CD14-positive monocyte (primary cell): ENCODE data around the gene COLQ. TPM values are rescaled to one million over a fixed set of nuclear protein-coding genes. Genes with fewer than 3 reads are reported as not detected.

Experiments used
- DNase-seq, 3 donors: peaks; one replicate each; pipeline ENCODE4 v3.0.0-alpha.2; 2011 to 2022
- H2AFZ ChIP-seq: 2 replicates; pipeline ENCODE4 v1.6.0; 2012; ENCODE audit warnings: mild to moderate bottlenecking, low read depth, low read length, inconsistent platforms; ENCODE audit not compliant: insufficient read depth, poor library complexity, severe bottlenecking
- H3K27ac ChIP-seq, 2 donors: 1 replicate in 1 of 2; 2 replicates in 1 of 2; pipeline ENCODE4 v1.5.1; 2012 to 2013; ENCODE audit warnings: low read length in 2 of 2, control low read depth in 1 of 2, inconsistent platforms in 1 of 2, low read depth in 1 of 2, mild to moderate bottlenecking in 1 of 2
- H3K27me3 ChIP-seq, 2 donors: one replicate each; pipeline versions ENCODE4 v1.6.0 to v1.6.1; 2011 to 2013; ENCODE audit warnings: low read length in 2 of 2; ENCODE audit not compliant: control insufficient read depth in 2 of 2, insufficient read depth in 2 of 2
- H3K36me3 ChIP-seq, 2 donors: replicated peaks in 1 of 2; 1 replicate in 1 of 2; 2 replicates in 1 of 2; pipeline versions ENCODE4 v1.5.1 to v1.6.1; 2012 to 2013; ENCODE audit warnings: low read length in 2 of 2, control low read depth in 1 of 2, inconsistent platforms in 1 of 2, mild to moderate bottlenecking in 1 of 2; ENCODE audit not compliant: insufficient read depth in 2 of 2, control insufficient read depth in 1 of 2
- H3K4me1 ChIP-seq, 2 donors: 1 replicate in 1 of 2; 2 replicates in 1 of 2; pipeline versions ENCODE4 v1.5.1 to v1.6.1; 2012 to 2013; ENCODE audit warnings: low read length in 2 of 2, control low read depth in 1 of 2, inconsistent platforms in 1 of 2, mild to moderate bottlenecking in 1 of 2, moderate library complexity in 1 of 2; ENCODE audit not compliant: insufficient read depth in 2 of 2, control insufficient read depth in 1 of 2
- H3K4me2 ChIP-seq: replicated peaks from 2 replicates; pipeline ENCODE3; 2012; ENCODE audit warnings: low read length, moderate library complexity, mild to moderate bottlenecking; ENCODE audit not compliant: poor library complexity, severe bottlenecking; ENCODE audit errors: extremely low read depth
- H3K4me3 ChIP-seq, 3 experiments: fragments of 200-600 bp in 1 of 3; sonication (generic) in 1 of 3; replicated peaks in 1 of 3; 1 replicate in 2 of 3; 2 replicates in 1 of 3; pipeline ENCODE4 v1.5.1; 2011 to 2013; ENCODE audit warnings: low read length in 3 of 3, mild to moderate bottlenecking in 3 of 3, control low read depth in 2 of 3, low read depth in 2 of 3, inconsistent platforms in 1 of 3, moderate library complexity in 1 of 3
- H3K79me2 ChIP-seq: 2 replicates; pipeline ENCODE4 v1.6.0; 2012; ENCODE audit warnings: mild to moderate bottlenecking, control low read depth, inconsistent platforms, low read length, moderate library complexity; ENCODE audit not compliant: insufficient read depth
- H3K9ac ChIP-seq: 2 replicates; pipeline ENCODE4 v1.6.0; 2017; ENCODE audit warnings: low read length, mild to moderate bottlenecking; ENCODE audit not compliant: insufficient read depth, poor library complexity, severe bottlenecking
- H3K9me3 ChIP-seq, 2 donors: replicated peaks in 1 of 2; 1 replicate in 1 of 2; 2 replicates in 1 of 2; pipeline versions ENCODE4 v1.5.1 to v1.6.1; 2012 to 2013; ENCODE audit warnings: low read length in 2 of 2, control low read depth in 1 of 2; ENCODE audit not compliant: control insufficient read depth in 1 of 2, insufficient read depth in 1 of 2
- H4K20me1 ChIP-seq: 2 replicates; pipeline ENCODE4 v1.6.0; 2012; ENCODE audit warnings: mild to moderate bottlenecking, low read length, control low read depth, moderate library complexity; ENCODE audit not compliant: insufficient read depth
- H3K27ac Mint-ChIP-seq, 7 donors: one replicate each; pipeline ENCODE4 v1.8.0; 2020; ENCODE audit warnings: mild to moderate bottlenecking in 7 of 7, mixed read lengths in 7 of 7, moderate library complexity in 6 of 7, inconsistent platforms in 2 of 7
- H3K27me3 Mint-ChIP-seq, 3 donors: one replicate each; pipeline ENCODE4 v1.8.0; 2021 to 2022; ENCODE audit warnings: low read depth in 3 of 3, mild to moderate bottlenecking in 3 of 3, mixed read lengths in 3 of 3, moderate library complexity in 3 of 3, inconsistent platforms in 1 of 3
- H3K36me3 Mint-ChIP-seq, 2 donors: one replicate each; pipeline ENCODE4 v1.8.0; 2020; ENCODE audit warnings: mixed read lengths in 2 of 2, inconsistent platforms in 1 of 2, mild to moderate bottlenecking in 1 of 2
- H3K4me1 Mint-ChIP-seq: one replicate; pipeline ENCODE4 v1.8.0; 2020; ENCODE audit warnings: mild to moderate bottlenecking, mixed read lengths
- H3K4me3 Mint-ChIP-seq, 2 donors: one replicate each; pipeline ENCODE4 v1.8.0; 2020; ENCODE audit warnings: mild to moderate bottlenecking in 2 of 2, mixed read lengths in 2 of 2, moderate library complexity in 1 of 2
- H3K9me3 Mint-ChIP-seq, 7 donors: one replicate each; pipeline ENCODE4 v1.8.0; 2020 to 2022; ENCODE audit warnings: mixed read lengths in 7 of 7, mild to moderate bottlenecking in 6 of 7, moderate library complexity in 6 of 7, inconsistent platforms in 2 of 7
- CTCF ChIP-seq: fragments of 200-600 bp; IDR thresholded peaks from one replicate; pipeline ENCODE4 v1.8.0; 2022; ENCODE audit warnings: antibody characterized with exemption, mild to moderate bottlenecking
- WGBS: methylation state at CpG from one replicate; pipeline ENCODE4 v1.1.5; 2013; ENCODE audit warnings: missing lambda C conversion rate; ENCODE audit not compliant: insufficient coverage; 5-methylcytosine and 5-hydroxymethylcytosine counted together
- intact Hi-C, 2 donors: fragments of 100-400 bp; cut with micrococcal nuclease; formaldehyde crosslinking; loops; one replicate each; pipeline versions ENCODE4 v1.15.0 to v1.15.1; 2023
- polyA plus RNA-seq, 3 donors: library from polyadenylated mRNA; depleted of rRNA in 1 of 3; unstranded in 2 of 3; stranded (reverse) in 1 of 3; fragments of 300-500 nt in 2 of 3; fragments of >200 nt in 1 of 3; fragmentation: Illumina TruSeq in 2 of 3; gene quantifications; 1 replicate in 2 of 3; 2 replicates in 1 of 3; pipeline ENCODE4 v1.2.3, GENCODE V29; 2012 to 2021

COLQ gene
- polyA plus RNA-seq, 3 donors: 0.23 to 1.9 (median 0.73) TPM

DNA sequence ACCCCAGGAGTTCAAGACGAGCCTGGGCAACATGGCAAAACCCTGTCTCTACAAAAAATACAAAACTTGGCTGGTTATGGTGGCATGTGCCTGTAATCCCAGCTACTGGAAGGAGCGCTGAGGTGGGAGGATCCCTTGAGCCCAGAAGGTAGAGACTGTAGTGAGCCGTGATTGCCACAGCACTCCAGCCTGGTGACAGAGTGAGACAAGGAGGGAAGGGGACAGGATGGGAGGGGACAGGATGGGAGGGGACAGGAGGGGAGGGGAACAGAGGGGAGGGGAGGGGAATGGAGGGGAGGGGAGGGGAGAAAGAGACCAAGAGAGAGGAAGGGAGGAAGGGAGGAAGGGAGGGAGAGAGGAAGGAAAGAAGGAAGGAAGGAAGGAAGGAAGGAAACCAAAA is 11.0 kb downstream of the COLQ start:
- no peak for TF ChIP-seq CTCF
- H3K79me2 ChIP-seq: no peaks in the 10 kb centered on the region
- Mint-ChIP-seq H3K4me3 (no peak overlapping the region), H3K27ac (no peak overlapping the region), H3K9me3 (no peaks in the 10 kb centered on the region), H3K4me1 (peaks cover 16% of the 10 kb centered on the region), H3K36me3 (peaks cover 0 to 2% of the 10 kb centered on the region in 2 donors), H3K27me3 (peaks cover 0 to 3% (median 0%) of the 10 kb centered on the region in 3 donors)
- intact Hi-C loops: no loop called here
- no peak overlapping the region for H3K27ac ChIP-seq
- no peak overlapping the region for H3K4me3 ChIP-seq
- 100% methylated on average over 2 of the region's 3 CpGs for WGBS
- no peak for DNase-seq
- no peak overlapping the region for H2AFZ ChIP-seq
- H3K36me3 ChIP-seq: no peaks in the 10 kb centered on the region
- H3K4me2 ChIP-seq: no peak overlapping the region
- H3K4me1 ChIP-seq: peaks cover 0 to 3% of the 10 kb centered on the region in 2 donors
- H4K20me1 ChIP-seq: no peaks in the 10 kb centered on the region
- no peaks in the 10 kb centered on the region for H3K27me3 ChIP-seq
- H3K9ac ChIP-seq: no peak overlapping the region
- H3K9me3 ChIP-seq: no peaks in the 10 kb centered on the region

DNA sequence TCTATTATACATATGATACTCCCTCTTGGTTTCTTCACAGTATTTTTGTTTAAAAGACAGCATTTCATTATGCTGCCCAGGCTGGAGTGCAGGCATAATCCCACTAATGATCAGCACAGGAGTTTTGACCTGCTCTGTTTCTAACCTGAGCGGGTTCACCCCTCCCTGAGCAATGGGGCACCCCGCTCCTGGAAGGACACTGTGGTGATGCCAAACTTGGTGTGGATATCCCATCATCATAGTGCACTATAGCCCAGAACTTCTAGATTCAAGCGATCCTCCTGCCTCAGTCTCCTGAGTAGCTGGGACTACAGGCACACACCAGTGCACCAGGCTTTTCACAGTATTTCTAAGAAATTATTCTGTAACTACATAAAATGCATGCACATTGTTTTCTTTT is 14.9 kb downstream of the COLQ start:
- Histone ChIP-seq H3K4me1 (no peaks in the 10 kb centered on the region), H3K36me3 (no peaks in the 10 kb centered on the region), H4K20me1 (no peaks in the 10 kb centered on the region), H3K4me3 (no peak overlapping the region), H3K27ac (no peak overlapping the region), H3K27me3 (no peaks in the 10 kb centered on the region), H3K4me2 (no peak overlapping the region), H2AFZ (no peak overlapping the region), H3K9ac (no peak overlapping the region), H3K9me3 (no peaks in the 10 kb centered on the region), H3K79me2 (no peaks in the 10 kb centered on the region)
- Mint-ChIP-seq H3K36me3 (no peaks in the 10 kb centered on the region), H3K4me1 (peaks cover 6% of the 10 kb centered on the region), H3K27me3 (peaks cover 0 to 1% (median 0%) of the 10 kb centered on the region in 3 donors), H3K27ac (no peak overlapping the region), H3K4me3 (no peak overlapping the region), H3K9me3 (peaks cover 0 to 2% (median 0%) of the 10 kb centered on the region in 7 donors)
- intact Hi-C loops: no loop called here
- 100% methylated on average over 2 of the region's 3 CpGs for WGBS
- TF ChIP-seq CTCF: no peak
- DNase-seq: no peak
